Neuronal stem cell (in vitro differentiated cells): ENCODE data around the gene CSF1R.

Experiments
- DNase-seq: peaks from one replicate; pipeline ENCODE4 v3.0.0-alpha.2; 2013; ENCODE audit warnings: low spot score
- H2AFZ ChIP-seq: one replicate; pipeline ENCODE4 v1.6.1; 2013; ENCODE audit warnings: mild to moderate bottlenecking, low read length, inconsistent platforms
- H2AK5ac ChIP-seq: 2 replicates; pipeline ENCODE4 v1.6.1; 2013; ENCODE audit warnings: low read depth, mild to moderate bottlenecking, inconsistent platforms, low read length, moderate library complexity, mixed read lengths
- H2BK120ac ChIP-seq: 2 replicates; pipeline ENCODE4 v1.6.1; 2013; ENCODE audit warnings: low read depth, mild to moderate bottlenecking, inconsistent platforms, low read length, moderate library complexity, mixed read lengths
- H2BK12ac ChIP-seq: one replicate; pipeline ENCODE4 v1.6.1; 2013; ENCODE audit warnings: low read length, inconsistent platforms
- H2BK15ac ChIP-seq: 2 replicates; pipeline ENCODE4 v1.6.1; 2013; ENCODE audit warnings: mild to moderate bottlenecking, low read length, inconsistent platforms, mixed read lengths
- H2BK5ac ChIP-seq: one replicate; pipeline ENCODE4 v1.6.1; 2013; ENCODE audit warnings: inconsistent platforms, mild to moderate bottlenecking, low read length, moderate library complexity
- H3K14ac ChIP-seq: one replicate; pipeline ENCODE4 v1.6.1; 2013; ENCODE audit warnings: low read length, inconsistent platforms
- H3K18ac ChIP-seq: 2 replicates; pipeline ENCODE4 v1.6.1; 2013; ENCODE audit warnings: low read length, inconsistent platforms
- H3K23ac ChIP-seq: 2 replicates; pipeline ENCODE4 v1.6.1; 2013; ENCODE audit warnings: low read depth, mild to moderate bottlenecking, mixed read lengths, low read length, inconsistent platforms; ENCODE audit not compliant: poor library complexity
- H3K27ac ChIP-seq: replicated peaks from 3 replicates; pipeline ENCODE4 v1.5.1; 2013; ENCODE audit warnings: low read length, inconsistent platforms
- H3K27me3 ChIP-seq, 3 experiments: 2 replicates each; pipeline ENCODE4 v1.6.1; 2013; ENCODE audit warnings: low read length in 3 of 3, mild to moderate bottlenecking in 2 of 3, inconsistent platforms in 1 of 3, low read depth in 1 of 3, mixed read lengths in 1 of 3, moderate library complexity in 1 of 3; ENCODE audit not compliant: control insufficient read depth in 3 of 3, insufficient read depth in 3 of 3
- H3K36me3 ChIP-seq, 2 donors: replicated peaks in 1 of 2; 2 replicates each; pipeline ENCODE4 v1.6.1; 2013; ENCODE audit warnings: low read length in 2 of 2; ENCODE audit not compliant: control insufficient read depth in 2 of 2, insufficient read depth in 2 of 2
- H3K4ac ChIP-seq: 2 replicates; pipeline ENCODE4 v1.6.1; 2013; ENCODE audit warnings: inconsistent platforms, mild to moderate bottlenecking, low read length, moderate library complexity
- H3K4me1 ChIP-seq, 2 donors: 1 replicate in 1 of 2; 2 replicates in 1 of 2; pipeline ENCODE4 v1.6.1; 2013; ENCODE audit warnings: low read length in 2 of 2, low read depth in 1 of 2; ENCODE audit not compliant: control insufficient read depth in 2 of 2, insufficient read depth in 1 of 2
- H3K4me2 ChIP-seq: one replicate; pipeline ENCODE4 v1.6.1; 2013; ENCODE audit warnings: mild to moderate bottlenecking, low read length, inconsistent platforms; ENCODE audit not compliant: insufficient read depth, poor library complexity, severe bottlenecking
- H3K4me3 ChIP-seq, 2 donors: 2 replicates each; pipeline ENCODE4 v1.5.1; 2013; ENCODE audit warnings: low read length in 2 of 2, mild to moderate bottlenecking in 2 of 2, inconsistent platforms in 1 of 2, moderate library complexity in 1 of 2
- H3K79me1 ChIP-seq: one replicate; pipeline ENCODE4 v1.6.1; 2013; ENCODE audit warnings: low read depth, mild to moderate bottlenecking, inconsistent platforms, low read length, moderate library complexity
- H3K9ac ChIP-seq: one replicate; pipeline ENCODE4 v1.6.1; 2013; ENCODE audit warnings: mild to moderate bottlenecking, low read depth, low read length, inconsistent platforms; ENCODE audit not compliant: poor library complexity
- H3K9me3 ChIP-seq, 2 donors: replicated peaks in 1 of 2; 2 replicates each; pipeline versions ENCODE3 to v1.6.1; 2013; ENCODE audit warnings: low read length in 2 of 2, mild to moderate bottlenecking in 2 of 2, inconsistent platforms in 1 of 2, low read depth in 1 of 2, mixed read lengths in 1 of 2, moderate library complexity in 1 of 2; ENCODE audit not compliant: control insufficient read depth in 2 of 2, insufficient read depth in 1 of 2
- H4K8ac ChIP-seq: one replicate; pipeline ENCODE4 v1.6.1; 2013; ENCODE audit warnings: low read depth, mild to moderate bottlenecking, inconsistent platforms, low read length, moderate library complexity
- H4K91ac ChIP-seq: one replicate; pipeline ENCODE4 v1.6.1; 2013; ENCODE audit warnings: low read length, low read depth, mild to moderate bottlenecking, inconsistent platforms; ENCODE audit not compliant: poor library complexity
- WGBS, 2 donors: extraction: QIAGEN DNeasy Blood & Tissue Kit; methylation state at CpG; one replicate each; pipeline ENCODE4 v1.1.7; 2013; ENCODE audit warnings: missing lambda C conversion rate in 2 of 2, mixed read lengths in 1 of 2; ENCODE audit not compliant: insufficient read length in 2 of 2, insufficient replicate concordance in 1 of 2; ENCODE audit errors: extremely low coverage in 2 of 2; 5-methylcytosine and 5-hydroxymethylcytosine counted together

Gene CSF1R

DNA sequence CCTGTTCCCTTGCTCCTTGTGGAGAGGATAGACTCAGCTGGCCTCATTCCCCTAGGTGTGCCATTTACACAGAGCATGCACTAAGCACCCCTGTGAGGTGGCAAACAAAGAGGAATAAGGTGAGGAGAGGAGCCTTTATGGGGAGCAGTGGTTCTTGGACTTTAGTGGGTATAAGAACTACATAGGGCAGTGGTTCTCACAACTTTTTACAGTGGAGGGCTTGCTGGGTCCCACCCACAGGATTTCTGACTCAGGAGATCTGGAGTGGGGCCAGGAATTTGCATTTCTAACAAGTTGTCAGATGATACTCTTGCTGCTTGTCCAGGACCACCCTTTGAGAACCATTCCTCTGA is 42.0 kb downstream of the CSF1R start:
- Histone ChIP-seq H4K91ac (no peak overlapping the region), H3K36me3 (peaks cover 53 to 93% of the 10 kb centered on the region in 2 donors), H2BK5ac (no peak overlapping the region), H3K9me3 (no peaks in the 10 kb centered on the region), H3K27ac (no peak overlapping the region), H3K9ac (no peak overlapping the region), H3K18ac (no peak overlapping the region), H3K4ac (no peak overlapping the region), H3K4me3 (no peak overlapping the region), H2AFZ (no peak overlapping the region), H2BK15ac (no peak overlapping the region), H4K8ac (no peak overlapping the region), H3K27me3 (no peaks in the 10 kb centered on the region), H3K14ac (no peak overlapping the region), H2AK5ac (no peak overlapping the region), H3K79me1 (no peaks in the 10 kb centered on the region), H3K4me2 (no peak overlapping the region), H3K4me1 (no peaks in the 10 kb centered on the region), H2BK120ac (no peak overlapping the region), H3K23ac (no peak overlapping the region), H2BK12ac (no peak overlapping the region)
- DNase-seq: no peak

DNA sequence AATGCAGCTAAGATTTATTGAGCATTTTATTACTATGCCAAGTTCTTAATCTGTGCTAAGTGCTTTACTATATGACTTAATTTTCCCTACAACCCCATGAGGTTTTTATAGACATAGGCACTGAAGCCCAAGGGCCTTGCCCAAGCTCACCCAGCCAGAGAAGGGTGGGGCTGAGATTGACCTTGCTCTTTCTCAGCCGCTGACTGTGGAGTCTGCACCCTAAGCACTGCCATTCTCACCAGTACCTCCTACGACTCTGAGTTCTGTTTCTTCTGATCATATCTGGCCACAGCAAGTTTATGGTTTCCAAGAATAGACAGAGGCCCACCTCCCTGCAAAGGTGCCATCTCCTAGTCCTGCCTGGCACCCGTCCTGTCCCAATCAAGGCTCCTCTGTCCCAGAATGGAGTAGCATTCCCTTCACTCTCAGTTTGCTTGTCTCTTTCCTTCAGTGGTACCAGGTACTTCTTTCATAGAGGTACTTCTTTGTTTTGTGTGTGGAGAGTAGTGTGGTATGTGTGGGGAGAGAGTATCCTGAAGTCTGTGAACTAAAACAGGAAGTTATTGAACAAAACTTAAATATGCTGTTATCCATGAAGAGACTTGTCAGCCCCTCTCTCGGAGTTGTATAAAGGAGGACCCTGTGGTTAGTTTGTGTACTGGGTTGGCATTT is 42.6 kb downstream of the CSF1R start:
- DNase-seq: no peak
- Histone ChIP-seq H2BK15ac (no peak overlapping the region), H2BK12ac (no peak overlapping the region), H3K79me1 (no peaks in the 10 kb centered on the region), H3K9me3 (no peaks in the 10 kb centered on the region), H3K36me3 (peaks cover 50 to 93% of the 10 kb centered on the region in 2 donors), H3K23ac (no peak overlapping the region), H3K14ac (no peak overlapping the region), H2BK120ac (no peak overlapping the region), H3K4me2 (no peak overlapping the region), H2BK5ac (no peak overlapping the region), H3K9ac (no peak overlapping the region), H3K4me3 (no peak overlapping the region), H3K4ac (no peak overlapping the region), H4K8ac (no peak overlapping the region), H3K4me1 (no peaks in the 10 kb centered on the region), H2AK5ac (no peak overlapping the region), H4K91ac (no peak overlapping the region), H3K27me3 (no peaks in the 10 kb centered on the region), H3K27ac (no peak overlapping the region), H2AFZ (no peak overlapping the region), H3K18ac (no peak overlapping the region)
- WGBS, 2 donors: no CpG with 5 or more reads among the region's 4 CpGs

DNA sequence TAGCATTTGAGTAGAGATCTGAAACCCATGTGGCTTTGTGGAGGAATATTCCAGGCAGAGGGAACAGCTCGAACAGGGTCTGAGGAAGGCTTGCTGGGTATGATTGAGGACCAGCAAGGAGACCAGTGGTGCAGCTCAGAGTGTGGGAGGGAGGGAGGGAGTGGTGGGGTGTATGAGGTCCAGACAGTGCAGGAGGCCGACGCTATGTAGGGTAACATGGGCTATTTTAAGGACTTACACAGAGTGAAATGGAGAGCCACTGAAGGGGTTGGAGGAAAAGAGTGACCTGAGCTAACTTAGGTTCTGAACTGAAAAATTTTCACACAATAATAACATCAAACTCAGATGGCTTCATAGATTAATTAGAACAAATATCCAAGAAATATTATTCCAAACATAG is 43.9 kb downstream of the CSF1R start:
- H3K36me3 ChIP-seq: peaks cover 43 to 93% of the 10 kb centered on the region in 2 donors
- H2BK12ac ChIP-seq: no peak overlapping the region
- H3K14ac ChIP-seq: no peak overlapping the region
- no peaks in the 10 kb centered on the region for H3K79me1 ChIP-seq
- H3K4me2 ChIP-seq: no peak overlapping the region
- no peak overlapping the region for H4K8ac ChIP-seq
- no CpG with 5 or more reads among the region's 3 CpGs for WGBS, 2 donors
- no peak overlapping the region for H2AFZ ChIP-seq
- no peak overlapping the region for H2BK5ac ChIP-seq
- H3K4ac ChIP-seq: no peak overlapping the region
- no peak overlapping the region for H3K27ac ChIP-seq
- H4K91ac ChIP-seq: no peak overlapping the region
- H3K23ac ChIP-seq: no peak overlapping the region
- no peaks in the 10 kb centered on the region for H3K27me3 ChIP-seq
- no peak overlapping the region for H2BK120ac ChIP-seq
- H3K4me1 ChIP-seq: no peaks in the 10 kb centered on the region
- H2BK15ac ChIP-seq: no peak overlapping the region
- no peak for DNase-seq
- H3K18ac ChIP-seq: no peak overlapping the region
- H3K9ac ChIP-seq: no peak overlapping the region
- no peak overlapping the region for H2AK5ac ChIP-seq
- H3K4me3 ChIP-seq: no peak overlapping the region
- H3K9me3 ChIP-seq: no peaks in the 10 kb centered on the region

DNA sequence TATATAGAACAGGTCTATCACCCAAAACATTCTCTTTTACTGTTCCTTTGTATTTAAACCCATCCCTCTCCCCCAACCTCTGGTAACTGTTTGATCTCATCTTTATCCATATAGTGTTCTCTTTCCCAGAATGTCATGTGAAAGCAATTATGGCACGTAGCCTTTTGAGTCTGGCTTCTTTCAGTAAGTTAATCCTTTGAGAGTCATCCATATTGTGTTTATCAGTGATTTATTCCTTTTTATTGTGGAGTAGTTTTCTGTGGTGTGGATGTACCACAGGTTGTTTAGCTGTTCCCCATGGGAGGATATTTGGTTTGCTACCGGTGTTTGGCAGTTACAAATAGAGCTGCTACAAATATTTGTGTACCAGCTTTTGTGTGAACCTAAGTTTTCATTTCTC is 47.8 kb downstream of the CSF1R start:
- no peak overlapping the region for H2BK120ac ChIP-seq
- H2AFZ ChIP-seq: no peak overlapping the region
- no peak overlapping the region for H3K18ac ChIP-seq
- no peaks in the 10 kb centered on the region for H3K79me1 ChIP-seq
- H3K4ac ChIP-seq: no peak overlapping the region
- no peak overlapping the region for H3K9ac ChIP-seq
- WGBS, 2 donors: no CpG with 5 or more reads among the region's 2 CpGs
- no peak overlapping the region for H2BK5ac ChIP-seq
- H3K27me3 ChIP-seq: no peaks in the 10 kb centered on the region
- no peak overlapping the region for H3K27ac ChIP-seq
- no peak overlapping the region for H4K91ac ChIP-seq
- H2BK15ac ChIP-seq: no peak overlapping the region
- peaks cover 33 to 100% of the 10 kb centered on the region in 2 donors for H3K36me3 ChIP-seq
- no peak overlapping the region for H3K4me3 ChIP-seq
- H2BK12ac ChIP-seq: no peak overlapping the region
- no peak for DNase-seq
- no peak overlapping the region for H4K8ac ChIP-seq
- H3K4me1 ChIP-seq: no peaks in the 10 kb centered on the region
- H3K23ac ChIP-seq: no peak overlapping the region
- H3K14ac ChIP-seq: no peak overlapping the region
- no peak overlapping the region for H3K4me2 ChIP-seq
- H3K9me3 ChIP-seq: no peaks in the 10 kb centered on the region
- H2AK5ac ChIP-seq: no peak overlapping the region
